Measurements from ENCODE around the gene ASTN2.

GRCh38 chr9:117304549-117304948 lies 110.3 kb downstream of the ASTN2 start:
- TF ChIP-seq GATA3 (IDR thresholded peaks at IDR 0.05; ENCODE audit: low read depth, low read length) (no peak), GATA2 (IDR thresholded peaks at IDR 0.05; ENCODE audit: low read depth, low read length) (peak; percentile 12; the same call in 1 of the 2 replicates)

Measured in SH-SY5Y (cell line).